Measurements from ENCODE around the gene APOE.
"Not testable (repeated sequence)": the region's sequence is repeated elsewhere in the genome, so short reads cannot be mapped to it uniquely, and the experiment has no call there.

Gene APOE

GRCh38 chr19:44886141-44886540, 19.5 kb upstream of the APOE start:
- no peak for DNase-seq

DNA sequence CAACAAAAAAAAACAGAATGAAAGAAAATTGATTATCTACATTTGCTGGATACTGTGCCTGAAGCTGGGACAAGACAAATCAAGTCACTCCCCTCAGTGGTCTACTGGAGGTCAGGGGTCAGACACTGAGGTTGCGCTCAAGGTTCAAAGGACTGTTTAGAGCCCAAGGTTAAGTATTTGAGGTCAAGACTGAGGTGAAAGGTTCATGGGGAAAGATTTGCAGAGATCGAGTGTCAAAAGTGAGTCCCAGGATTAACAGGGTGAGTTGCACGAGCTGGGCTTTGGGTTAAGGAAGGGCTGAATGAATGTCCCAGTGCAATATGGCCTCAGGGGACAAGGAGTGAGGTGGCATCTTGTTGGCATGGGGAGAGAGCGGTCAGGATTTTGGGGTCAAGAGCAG, 17.9 kb upstream of the APOE start:
- DNase-seq, result no peak

DNA sequence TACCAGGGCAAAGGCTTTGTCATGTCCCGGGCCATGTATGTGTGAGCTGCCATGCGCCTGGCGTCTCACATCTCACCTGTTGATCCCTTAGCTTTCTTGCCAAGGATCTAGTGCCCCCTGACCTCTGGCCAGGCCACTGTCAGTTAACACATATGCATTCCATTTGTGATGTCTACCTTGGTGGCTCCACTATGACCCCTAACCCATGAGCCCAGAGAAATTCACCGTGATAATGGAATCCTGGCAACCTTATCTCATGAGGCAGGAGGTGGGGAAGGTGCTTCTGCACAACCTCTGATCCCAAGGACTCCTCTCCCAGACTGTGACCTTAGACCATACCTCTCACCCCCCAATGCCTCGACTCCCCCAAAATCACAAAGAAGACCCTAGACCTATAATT, 17.3 kb upstream of the APOE start:
- DNase-seq, result not testable (repeated sequence)

DNA sequence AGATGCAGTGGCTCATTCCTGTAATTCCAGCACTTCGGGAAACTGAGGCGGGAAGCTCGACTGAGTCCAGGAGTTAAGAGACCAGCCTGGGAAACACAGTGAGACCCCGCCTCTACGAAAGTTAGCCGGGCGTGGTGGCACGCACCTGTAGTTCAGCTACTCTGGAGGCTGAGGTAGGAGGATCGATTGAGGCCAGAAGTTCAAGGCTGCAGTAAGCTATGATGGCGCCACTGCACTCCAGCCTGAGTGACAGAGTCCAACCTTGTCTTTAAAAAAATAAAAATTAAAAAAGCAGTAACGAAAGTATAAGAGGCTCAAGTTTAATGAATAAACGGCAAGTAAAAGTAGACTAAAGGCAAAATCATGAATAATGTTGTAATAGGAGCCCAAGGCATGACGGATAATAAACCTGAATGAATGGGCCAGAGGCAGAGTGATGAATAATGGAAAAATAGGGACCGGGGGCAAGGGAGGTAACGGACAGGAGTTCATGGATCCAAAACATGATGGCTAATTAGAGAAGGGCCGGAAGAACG, 15.7 kb upstream of the APOE start:
- no peak for DNase-seq

DNA sequence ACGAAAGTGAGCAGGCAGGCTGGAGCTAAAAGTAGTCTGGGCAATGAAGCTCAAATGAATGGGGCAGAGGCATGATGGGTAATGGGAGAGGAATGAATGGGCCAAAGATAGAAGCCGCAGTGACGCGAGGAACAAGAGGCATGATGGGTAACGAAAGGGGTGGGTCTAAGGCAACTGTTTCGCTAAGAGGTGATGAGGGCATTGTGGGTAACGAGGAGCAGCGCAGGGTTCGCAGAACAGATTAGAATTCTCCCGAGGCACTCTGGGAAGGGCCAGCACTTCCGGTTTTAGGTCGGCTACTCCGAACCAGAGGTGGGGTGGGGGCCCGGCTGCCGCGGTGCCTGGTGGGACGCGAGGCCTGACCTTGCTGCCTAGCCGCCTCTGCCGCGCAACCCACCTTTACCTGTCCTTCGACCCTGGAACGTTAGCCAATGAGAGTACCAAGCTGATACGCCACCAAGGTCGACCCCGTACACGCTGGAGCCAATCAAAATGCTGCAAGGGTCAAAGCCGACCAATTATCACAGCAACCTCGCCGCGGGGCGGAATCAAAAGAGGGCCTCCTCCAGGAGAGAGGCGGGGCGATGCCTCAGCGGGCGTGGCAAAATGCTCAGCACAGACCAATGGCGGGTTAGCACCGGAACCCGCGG, 15.1 kb upstream of the APOE start:
- DNase-seq, result peak; percentile 100

GRCh38 chr19:44891016-44891882, 14.3 kb upstream of the APOE start, which contains the start of gene TOMM40:
Gene TOMM40 (plus strand): TSS chr19:44891254. CDS start chr19:44891416, 162 bp downstream.
- DNase-seq, result no peak

- DNase-seq, result no peak
Observed at GRCh38 chr19:44892932-44893331, 12.7 kb upstream of the APOE start.

GRCh38 chr19:44893332-44894051, 12.1 kb upstream of the APOE start:
- no peak for DNase-seq

- DNase-seq, result no peak
Observed at GRCh38 chr19:44894052-44894400, 11.6 kb upstream of the APOE start.

DNA sequence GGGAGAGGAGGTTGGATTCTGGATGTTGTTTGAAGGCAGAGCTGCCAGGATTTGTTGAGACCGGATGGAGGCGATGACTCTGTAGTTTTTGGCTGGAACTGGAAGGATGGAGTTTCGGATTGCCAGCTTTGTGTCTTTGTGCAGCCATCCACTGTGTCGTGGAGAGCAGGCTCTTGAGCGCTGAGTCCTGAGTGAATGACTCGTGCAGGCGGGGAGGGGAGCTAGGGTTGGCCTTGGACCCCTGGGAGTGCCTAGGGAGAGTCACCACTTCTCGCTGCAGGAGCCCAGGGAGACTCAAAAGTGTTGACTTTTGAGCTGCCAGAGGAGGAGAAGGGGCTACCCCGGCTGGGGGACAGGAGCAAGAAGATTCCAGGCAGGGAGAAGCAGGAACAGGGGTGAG, 10.7 kb upstream of the APOE start:
- no peak for DNase-seq

GRCh38 chr19:44897835-44898234, 7.8 kb upstream of the APOE start:
- peak; percentile 44 for DNase-seq

DNA sequence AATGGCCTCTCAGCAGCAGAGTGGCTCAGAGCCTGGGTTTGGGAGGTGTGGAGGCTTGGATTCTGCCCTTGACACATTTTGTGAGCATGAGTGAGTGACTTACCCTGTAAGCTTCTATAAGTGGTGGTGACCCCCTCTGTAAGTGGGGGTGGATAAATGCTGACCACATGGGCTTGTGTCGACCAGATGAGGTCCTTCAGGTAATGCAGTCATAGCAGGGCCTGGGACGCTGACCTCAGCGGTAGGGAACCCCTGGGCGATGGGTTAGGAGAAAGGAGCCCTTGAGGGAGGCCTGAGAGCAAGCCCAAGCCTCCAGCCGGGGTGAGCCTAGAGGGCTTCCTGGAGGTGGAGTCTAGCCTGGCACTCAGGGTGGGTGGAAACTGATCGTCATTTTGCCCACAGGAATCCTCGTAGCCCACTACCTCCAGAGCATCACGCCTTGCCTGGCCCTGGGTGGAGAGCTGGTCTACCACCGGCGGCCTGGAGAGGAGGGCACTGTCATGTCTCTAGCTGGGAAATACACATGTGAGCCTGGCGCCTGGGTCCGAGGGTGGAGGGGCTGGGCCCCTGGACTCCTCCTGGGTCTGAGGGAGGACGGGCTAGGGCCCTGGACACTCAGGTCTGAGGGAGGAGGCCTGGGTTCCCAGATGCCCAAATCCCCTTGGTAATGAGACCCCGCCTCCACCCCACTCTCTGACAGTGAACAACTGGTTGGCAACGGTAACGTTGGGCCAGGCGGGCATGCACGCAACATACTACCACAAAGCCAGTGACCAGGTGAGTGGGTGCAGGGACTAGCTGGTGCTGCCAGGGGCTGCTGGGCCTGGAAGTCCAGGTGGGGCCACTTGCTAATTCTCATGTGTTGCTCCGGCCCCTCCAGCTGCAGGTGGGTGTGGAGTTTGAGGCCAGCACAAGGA, 5.0 kb upstream of the APOE start:
- peak; percentile 42 for DNase-seq

GRCh38 chr19:44903216-44903601, 2.4 kb upstream of the APOE start:
- no peak for DNase-seq

- DNase-seq, result peak; percentile 90
Observed at GRCh38 chr19:44903602-44904425, 1.8 kb upstream of the APOE start.

DNA sequence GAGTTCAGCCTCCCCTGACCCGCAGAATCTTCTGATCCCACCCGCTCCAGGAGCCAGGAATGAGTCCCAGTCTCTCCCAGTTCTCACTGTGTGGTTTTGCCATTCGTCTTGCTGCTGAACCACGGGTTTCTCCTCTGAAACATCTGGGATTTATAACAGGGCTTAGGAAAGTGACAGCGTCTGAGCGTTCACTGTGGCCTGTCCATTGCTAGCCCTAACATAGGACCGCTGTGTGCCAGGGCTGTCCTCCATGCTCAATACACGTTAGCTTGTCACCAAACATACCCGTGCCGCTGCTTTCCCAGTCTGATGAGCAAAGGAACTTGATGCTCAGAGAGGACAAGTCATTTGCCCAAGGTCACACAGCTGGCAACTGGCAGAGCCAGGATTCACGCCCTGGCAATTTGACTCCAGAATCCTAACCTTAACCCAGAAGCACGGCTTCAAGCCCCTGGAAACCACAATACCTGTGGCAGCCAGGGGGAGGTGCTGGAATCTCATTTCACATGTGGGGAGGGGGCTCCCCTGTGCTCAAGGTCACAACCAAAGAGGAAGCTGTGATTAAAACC, 1.1 kb upstream of the APOE start:
- no peak for DNase-seq

DNA sequence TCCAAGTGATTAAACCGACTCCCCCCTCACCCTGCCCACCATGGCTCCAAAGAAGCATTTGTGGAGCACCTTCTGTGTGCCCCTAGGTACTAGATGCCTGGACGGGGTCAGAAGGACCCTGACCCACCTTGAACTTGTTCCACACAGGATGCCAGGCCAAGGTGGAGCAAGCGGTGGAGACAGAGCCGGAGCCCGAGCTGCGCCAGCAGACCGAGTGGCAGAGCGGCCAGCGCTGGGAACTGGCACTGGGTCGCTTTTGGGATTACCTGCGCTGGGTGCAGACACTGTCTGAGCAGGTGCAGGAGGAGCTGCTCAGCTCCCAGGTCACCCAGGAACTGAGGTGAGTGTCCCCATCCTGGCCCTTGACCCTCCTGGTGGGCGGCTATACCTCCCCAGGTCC, 2.0 kb downstream of the APOE start:
- no peak for DNase-seq

- no peak for DNase-seq
Observed at GRCh38 chr19:44908074-44908835, 2.7 kb downstream of the APOE start.

DNA sequence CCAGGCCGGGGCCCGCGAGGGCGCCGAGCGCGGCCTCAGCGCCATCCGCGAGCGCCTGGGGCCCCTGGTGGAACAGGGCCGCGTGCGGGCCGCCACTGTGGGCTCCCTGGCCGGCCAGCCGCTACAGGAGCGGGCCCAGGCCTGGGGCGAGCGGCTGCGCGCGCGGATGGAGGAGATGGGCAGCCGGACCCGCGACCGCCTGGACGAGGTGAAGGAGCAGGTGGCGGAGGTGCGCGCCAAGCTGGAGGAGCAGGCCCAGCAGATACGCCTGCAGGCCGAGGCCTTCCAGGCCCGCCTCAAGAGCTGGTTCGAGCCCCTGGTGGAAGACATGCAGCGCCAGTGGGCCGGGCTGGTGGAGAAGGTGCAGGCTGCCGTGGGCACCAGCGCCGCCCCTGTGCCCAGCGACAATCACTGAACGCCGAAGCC, 3.3 kb downstream of the APOE start:
- no peak for DNase-seq

GRCh38 chr19:44909775-44910174, 4.2 kb downstream of the APOE start:
- DNase-seq, result no peak

DNA sequence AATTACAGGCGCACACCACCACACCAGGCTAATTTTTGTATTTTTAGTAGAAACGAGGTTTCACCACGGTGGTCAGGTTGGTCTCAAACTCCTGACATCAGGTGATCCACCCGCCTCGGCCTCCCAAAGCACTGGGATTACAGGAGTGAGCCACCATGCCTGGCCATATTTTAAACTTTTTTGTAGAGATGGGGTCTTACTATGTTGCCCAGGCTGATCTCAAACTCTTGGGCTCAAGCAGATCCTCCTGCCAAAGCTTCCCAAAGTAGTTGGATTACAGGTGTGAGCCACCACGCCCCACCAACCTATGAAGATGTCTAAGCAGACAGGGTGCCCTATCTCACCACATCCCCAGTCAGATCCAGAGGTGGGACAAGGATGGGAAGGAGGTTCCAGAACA, 6.3 kb downstream of the APOE start:
- not testable (repeated sequence) for DNase-seq

Data from islet precursor cell (in vitro differentiated cells).